ENCODE results near the gene PTPRD.

Gene PTPRD

DNA sequence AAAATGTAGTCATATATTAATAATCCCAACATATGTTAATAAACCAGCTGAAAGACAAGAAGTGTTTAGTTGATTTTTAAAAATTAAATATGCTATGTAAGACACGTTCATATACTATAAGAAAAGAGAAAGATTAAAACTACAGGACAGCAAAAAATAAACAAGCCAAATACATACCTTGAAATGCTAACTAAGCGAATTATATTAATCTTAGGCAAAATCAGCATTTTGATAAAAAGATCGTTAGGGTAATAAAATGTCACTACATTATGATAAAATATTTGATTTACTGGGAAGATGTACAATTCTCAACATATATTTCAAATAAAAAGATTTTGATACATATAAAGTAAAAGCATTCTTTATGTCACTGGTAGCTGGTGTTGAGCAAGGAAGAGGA lies 938.3 kb downstream of the PTPRD start:
- Histone ChIP-seq H3K4me1 (ENCODE audit: control insufficient read depth, low read length) (no peaks in the 10 kb centered on the region), H3K4me2 (ENCODE audit: low read length) (no peak overlapping the region), H3K36me3 (ENCODE audit: control insufficient read depth, low read length) (no peaks in the 10 kb centered on the region), H3K9me2 (replicated peaks; ENCODE audit: control insufficient read depth, low read length) (no peaks in the 10 kb centered on the region), H3K79me2 (ENCODE audit: control insufficient read depth, low read length) (no peaks in the 10 kb centered on the region), H3K27ac (ENCODE audit: low read depth, low read length) (no peak overlapping the region), H3K4me3 (ENCODE audit: low read length) (no peak overlapping the region), H3K27me3 (ENCODE audit: control insufficient read depth, low read length) (no peaks in the 10 kb centered on the region), H4K20me1 (ENCODE audit: control insufficient read depth, insufficient read depth, low read depth, low read length) (no peaks in the 10 kb centered on the region), H3K9me3 (ENCODE audit: control insufficient read depth, insufficient read depth, low read length) (no peaks in the 10 kb centered on the region), H3F3A (ENCODE audit: control insufficient read depth, insufficient read depth) (no peaks in the 10 kb centered on the region)
- TF ChIP-seq EZH2phosphoT487 (IDR thresholded peaks at IDR 0.05; ENCODE audit: borderline replicate concordance, low read length): no peak
- TF ChIP-seq, protein P1, sequence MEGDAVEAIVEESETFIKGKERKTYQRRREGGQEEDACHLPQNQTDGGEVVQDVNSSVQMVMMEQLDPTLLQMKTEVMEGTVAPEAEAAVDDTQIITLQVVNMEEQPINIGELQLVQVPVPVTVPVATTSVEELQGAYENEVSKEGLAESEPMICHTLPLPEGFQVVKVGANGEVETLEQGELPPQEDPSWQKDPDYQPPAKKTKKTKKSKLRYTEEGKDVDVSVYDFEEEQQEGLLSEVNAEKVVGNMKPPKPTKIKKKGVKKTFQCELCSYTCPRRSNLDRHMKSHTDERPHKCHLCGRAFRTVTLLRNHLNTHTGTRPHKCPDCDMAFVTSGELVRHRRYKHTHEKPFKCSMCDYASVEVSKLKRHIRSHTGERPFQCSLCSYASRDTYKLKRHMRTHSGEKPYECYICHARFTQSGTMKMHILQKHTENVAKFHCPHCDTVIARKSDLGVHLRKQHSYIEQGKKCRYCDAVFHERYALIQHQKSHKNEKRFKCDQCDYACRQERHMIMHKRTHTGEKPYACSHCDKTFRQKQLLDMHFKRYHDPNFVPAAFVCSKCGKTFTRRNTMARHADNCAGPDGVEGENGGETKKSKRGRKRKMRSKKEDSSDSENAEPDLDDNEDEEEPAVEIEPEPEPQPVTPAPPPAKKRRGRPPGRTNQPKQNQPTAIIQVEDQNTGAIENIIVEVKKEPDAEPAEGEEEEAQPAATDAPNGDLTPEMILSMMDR (IDR thresholded peaks at IDR 0.05; ENCODE audit: low read depth, low read length, poor library complexity, severe bottlenecking): no peak

DNA sequence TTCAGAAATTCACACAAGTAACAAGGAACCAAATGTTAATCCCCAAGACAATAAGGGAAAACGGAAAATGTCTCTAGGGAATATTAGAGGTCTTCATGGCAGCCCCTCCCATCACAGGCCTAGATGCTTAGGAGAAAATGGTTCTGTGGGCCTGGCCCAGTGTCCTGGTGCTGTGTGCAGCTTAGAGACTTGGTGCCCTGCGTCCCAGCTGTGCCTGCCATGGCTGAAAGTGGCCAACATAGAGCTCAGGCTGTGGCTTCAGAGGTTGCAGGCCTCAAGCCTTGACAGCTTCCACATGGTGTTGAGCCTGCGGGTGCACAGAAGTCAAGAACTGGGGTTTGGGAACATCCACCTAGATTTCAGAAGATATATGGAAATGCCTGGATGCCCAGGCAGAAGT lies 942.3 kb downstream of the PTPRD start:
- Histone ChIP-seq H3K9me3 (ENCODE audit: control insufficient read depth, insufficient read depth, low read length) (no peaks in the 10 kb centered on the region), H3K27ac (ENCODE audit: low read depth, low read length) (no peak overlapping the region), H3K4me2 (ENCODE audit: low read length) (no peak overlapping the region), H3K36me3 (ENCODE audit: control insufficient read depth, low read length) (no peaks in the 10 kb centered on the region), H3F3A (ENCODE audit: control insufficient read depth, insufficient read depth) (no peaks in the 10 kb centered on the region), H3K4me3 (ENCODE audit: low read length) (no peak overlapping the region), H3K79me2 (ENCODE audit: control insufficient read depth, low read length) (no peaks in the 10 kb centered on the region), H3K9me2 (replicated peaks; ENCODE audit: control insufficient read depth, low read length) (no peaks in the 10 kb centered on the region), H3K27me3 (ENCODE audit: control insufficient read depth, low read length) (no peaks in the 10 kb centered on the region), H4K20me1 (ENCODE audit: control insufficient read depth, insufficient read depth, low read depth, low read length) (no peaks in the 10 kb centered on the region), H3K4me1 (ENCODE audit: control insufficient read depth, low read length) (no peaks in the 10 kb centered on the region)
- TF ChIP-seq EZH2phosphoT487 (IDR thresholded peaks at IDR 0.05; ENCODE audit: borderline replicate concordance, low read length): no peak
- TF ChIP-seq, protein P1 (IDR thresholded peaks at IDR 0.05; ENCODE audit: low read depth, low read length, poor library complexity, severe bottlenecking): no peak

DNA sequence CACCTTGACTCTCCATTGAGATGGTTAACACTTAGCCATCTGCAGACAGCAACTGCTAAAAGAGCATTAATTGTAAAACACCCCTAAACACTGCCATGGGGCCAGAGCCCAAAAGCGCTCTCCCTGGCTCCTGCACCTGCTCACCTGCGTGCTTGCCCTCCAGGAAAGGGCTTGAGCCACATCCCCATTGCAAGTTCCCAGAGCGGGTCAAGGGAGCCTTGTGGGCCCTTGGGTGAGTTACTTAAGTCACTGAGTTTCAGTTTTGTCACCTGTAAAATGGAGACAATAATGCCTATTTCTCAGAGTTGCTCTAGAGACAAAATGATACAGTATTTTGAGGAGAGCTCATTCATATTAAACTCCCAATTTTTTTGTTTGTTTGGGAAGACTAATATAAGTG lies 967.8 kb downstream of the PTPRD start:
- Histone ChIP-seq H3K79me2 (ENCODE audit: control insufficient read depth, low read length) (no peaks in the 10 kb centered on the region), H3K27ac (ENCODE audit: low read depth, low read length) (no peak overlapping the region), H3K4me2 (ENCODE audit: low read length) (no peak overlapping the region), H3K9me2 (replicated peaks; ENCODE audit: control insufficient read depth, low read length) (no peaks in the 10 kb centered on the region), H3K36me3 (ENCODE audit: control insufficient read depth, low read length) (no peaks in the 10 kb centered on the region), H3K4me1 (ENCODE audit: control insufficient read depth, low read length) (peaks cover 42% of the 10 kb centered on the region), H3K9me3 (ENCODE audit: control insufficient read depth, insufficient read depth, low read length) (no peaks in the 10 kb centered on the region), H3K4me3 (ENCODE audit: low read length) (no peak overlapping the region), H3F3A (ENCODE audit: control insufficient read depth, insufficient read depth) (peaks cover 4% of the 10 kb centered on the region; the same call in 1 of the 2 replicates), H3K27me3 (ENCODE audit: control insufficient read depth, low read length) (no peaks in the 10 kb centered on the region), H4K20me1 (ENCODE audit: control insufficient read depth, insufficient read depth, low read depth, low read length) (no peaks in the 10 kb centered on the region)
- TF ChIP-seq, protein P1 (IDR thresholded peaks at IDR 0.05; ENCODE audit: low read depth, low read length, poor library complexity, severe bottlenecking): no peak
- TF ChIP-seq EZH2phosphoT487 (IDR thresholded peaks at IDR 0.05; ENCODE audit: borderline replicate concordance, low read length): no peak

Data from DOHH2 (cell line).